ENCODE measurements around the gene RGS11.

The RGS11 gene

GRCh38 chr16:273547-274421 lies 2.0 kb downstream of the RGS11 start:
- peaks cover 22% of the 10 kb centered on the region for H3K27me3 ChIP-seq (ENCODE audit: control insufficient read depth, low read length)
- H3K27ac ChIP-seq (ENCODE audit: low read depth, low read length), result no peak overlapping the region
- TF ChIP-seq, protein P1, sequence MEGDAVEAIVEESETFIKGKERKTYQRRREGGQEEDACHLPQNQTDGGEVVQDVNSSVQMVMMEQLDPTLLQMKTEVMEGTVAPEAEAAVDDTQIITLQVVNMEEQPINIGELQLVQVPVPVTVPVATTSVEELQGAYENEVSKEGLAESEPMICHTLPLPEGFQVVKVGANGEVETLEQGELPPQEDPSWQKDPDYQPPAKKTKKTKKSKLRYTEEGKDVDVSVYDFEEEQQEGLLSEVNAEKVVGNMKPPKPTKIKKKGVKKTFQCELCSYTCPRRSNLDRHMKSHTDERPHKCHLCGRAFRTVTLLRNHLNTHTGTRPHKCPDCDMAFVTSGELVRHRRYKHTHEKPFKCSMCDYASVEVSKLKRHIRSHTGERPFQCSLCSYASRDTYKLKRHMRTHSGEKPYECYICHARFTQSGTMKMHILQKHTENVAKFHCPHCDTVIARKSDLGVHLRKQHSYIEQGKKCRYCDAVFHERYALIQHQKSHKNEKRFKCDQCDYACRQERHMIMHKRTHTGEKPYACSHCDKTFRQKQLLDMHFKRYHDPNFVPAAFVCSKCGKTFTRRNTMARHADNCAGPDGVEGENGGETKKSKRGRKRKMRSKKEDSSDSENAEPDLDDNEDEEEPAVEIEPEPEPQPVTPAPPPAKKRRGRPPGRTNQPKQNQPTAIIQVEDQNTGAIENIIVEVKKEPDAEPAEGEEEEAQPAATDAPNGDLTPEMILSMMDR (IDR thresholded peaks at IDR 0.05; ENCODE audit: low read depth, low read length, poor library complexity, severe bottlenecking), result no peak
- TF ChIP-seq EZH2phosphoT487 (IDR thresholded peaks at IDR 0.05; ENCODE audit: borderline replicate concordance, low read length), result no peak
- H3K4me2 ChIP-seq (ENCODE audit: low read length), result no peak overlapping the region
- no peaks in the 10 kb centered on the region for H3K9me3 ChIP-seq (ENCODE audit: control insufficient read depth, insufficient read depth, low read length)
- H3K79me2 ChIP-seq (ENCODE audit: control insufficient read depth, low read length), result no peaks in the 10 kb centered on the region
- H3K36me3 ChIP-seq (ENCODE audit: control insufficient read depth, low read length), result no peaks in the 10 kb centered on the region
- peaks cover 3% of the 10 kb centered on the region; the same call in 1 of the 2 replicates for H3K4me1 ChIP-seq (ENCODE audit: control insufficient read depth, low read length)
- no peaks in the 10 kb centered on the region for H3F3A ChIP-seq (ENCODE audit: control insufficient read depth, insufficient read depth)
- no peak overlapping the region for H3K4me3 ChIP-seq (ENCODE audit: low read length)
- H3K9me2 ChIP-seq (replicated peaks; ENCODE audit: control insufficient read depth, low read length), result no peaks in the 10 kb centered on the region
- H4K20me1 ChIP-seq (ENCODE audit: control insufficient read depth, insufficient read depth, low read depth, low read length), result no peaks in the 10 kb centered on the region

DNA sequence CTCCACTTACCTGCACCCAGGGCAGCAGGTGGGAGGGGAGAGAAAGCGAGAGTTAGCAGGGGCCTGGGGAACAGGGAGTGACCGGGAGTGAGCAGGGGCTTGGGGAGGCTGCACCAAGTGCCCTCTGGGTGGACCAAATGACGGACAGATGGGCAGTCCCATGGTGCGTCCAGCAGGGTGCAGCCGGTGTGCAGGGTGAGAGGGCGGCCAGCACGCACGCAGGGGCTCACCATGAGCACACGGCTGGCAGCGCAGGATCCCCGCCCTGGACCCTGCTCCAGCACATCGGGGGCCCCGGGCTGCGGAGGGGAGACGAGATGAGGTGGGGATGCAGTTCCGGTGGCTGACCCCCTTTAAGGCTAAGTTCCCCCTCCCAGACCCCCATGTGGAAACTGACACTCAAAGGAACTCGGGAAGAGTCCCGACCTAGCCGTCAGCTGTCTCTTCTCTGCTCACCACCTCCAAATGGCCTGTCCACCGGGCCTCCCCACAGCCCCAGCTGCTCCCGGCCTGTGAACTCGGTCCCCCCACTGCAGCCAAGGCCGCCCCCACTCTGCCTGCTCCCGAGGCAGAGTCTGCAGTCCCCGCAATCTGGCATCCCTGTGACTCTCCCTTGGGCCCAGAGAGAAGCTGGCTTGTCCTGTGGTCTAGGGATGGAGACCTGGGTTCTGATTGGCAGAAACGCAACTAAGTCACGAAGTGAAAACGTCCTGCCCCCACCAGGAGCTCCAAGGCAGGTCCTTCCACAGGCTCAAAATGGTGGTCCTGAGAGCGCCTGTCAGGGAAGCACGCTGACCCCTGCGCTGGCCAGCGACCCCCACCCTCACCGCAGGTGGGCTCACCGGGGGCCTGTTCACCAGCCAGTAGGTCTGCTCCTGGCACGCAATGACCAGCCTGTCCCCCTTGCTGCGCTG lies 2.9 kb downstream of the RGS11 start:
- TF ChIP-seq EZH2phosphoT487 (IDR thresholded peaks at IDR 0.05; ENCODE audit: borderline replicate concordance, low read length), result no peak
- TF ChIP-seq, protein P1 (IDR thresholded peaks at IDR 0.05; ENCODE audit: low read depth, low read length, poor library complexity, severe bottlenecking), result no peak
- no peaks in the 10 kb centered on the region for H3K79me2 ChIP-seq (ENCODE audit: control insufficient read depth, low read length)
- no peaks in the 10 kb centered on the region for H3K36me3 ChIP-seq (ENCODE audit: control insufficient read depth, low read length)
- no peaks in the 10 kb centered on the region for H3K9me3 ChIP-seq (ENCODE audit: control insufficient read depth, insufficient read depth, low read length)
- H3K27ac ChIP-seq (ENCODE audit: low read depth, low read length), result no peak overlapping the region
- no peaks in the 10 kb centered on the region for H3F3A ChIP-seq (ENCODE audit: control insufficient read depth, insufficient read depth)
- no peaks in the 10 kb centered on the region for H4K20me1 ChIP-seq (ENCODE audit: control insufficient read depth, insufficient read depth, low read depth, low read length)
- peaks cover 3% of the 10 kb centered on the region; the same call in 1 of the 2 replicates for H3K4me1 ChIP-seq (ENCODE audit: control insufficient read depth, low read length)
- H3K9me2 ChIP-seq (replicated peaks; ENCODE audit: control insufficient read depth, low read length), result no peaks in the 10 kb centered on the region
- H3K4me3 ChIP-seq (ENCODE audit: low read length), result no peak overlapping the region
- H3K27me3 ChIP-seq (ENCODE audit: control insufficient read depth, low read length), result peaks cover 20% of the 10 kb centered on the region
- H3K4me2 ChIP-seq (ENCODE audit: low read length), result no peak overlapping the region

- Histone ChIP-seq H3K79me2 (ENCODE audit: control insufficient read depth, low read length) (no peaks in the 10 kb centered on the region), H3K4me1 (ENCODE audit: control insufficient read depth, low read length) (peaks cover 3% of the 10 kb centered on the region; the same call in 1 of the 2 replicates), H3K4me3 (ENCODE audit: low read length) (no peak overlapping the region), H3K9me3 (ENCODE audit: control insufficient read depth, insufficient read depth, low read length) (no peaks in the 10 kb centered on the region), H4K20me1 (ENCODE audit: control insufficient read depth, insufficient read depth, low read depth, low read length) (no peaks in the 10 kb centered on the region), H3K4me2 (ENCODE audit: low read length) (no peak overlapping the region), H3F3A (ENCODE audit: control insufficient read depth, insufficient read depth) (no peaks in the 10 kb centered on the region), H3K27me3 (ENCODE audit: control insufficient read depth, low read length) (peaks cover 14% of the 10 kb centered on the region), H3K27ac (ENCODE audit: low read depth, low read length) (no peak overlapping the region), H3K9me2 (replicated peaks; ENCODE audit: control insufficient read depth, low read length) (no peaks in the 10 kb centered on the region), H3K36me3 (ENCODE audit: control insufficient read depth, low read length) (no peaks in the 10 kb centered on the region)
- TF ChIP-seq EZH2phosphoT487 (IDR thresholded peaks at IDR 0.05; ENCODE audit: borderline replicate concordance, low read length), result no peak
- TF ChIP-seq, protein P1 (IDR thresholded peaks at IDR 0.05; ENCODE audit: low read depth, low read length, poor library complexity, severe bottlenecking), result no peak
These were observed 5.1 kb downstream of the RGS11 start for GRCh38 chr16:270381-271255.

Data from DOHH2 (cell line).